Epithelial cell of proximal tubule (primary cell): Measurements from ENCODE around the gene SLC9A9. TPM values are rescaled to one million over a fixed set of nuclear protein-coding genes. Genes with fewer than 3 reads are reported as not detected.

Source experiments
- DNase-seq: peaks from one replicate; pipeline ENCODE4 v3.0.0-alpha.2; 2011; ENCODE audit warnings: low read depth
- H3K4me3 ChIP-seq: 2 replicates; pipeline ENCODE4 v1.5.1; 2011; ENCODE audit warnings: low read depth, mild to moderate bottlenecking, low read length
- total RNA-seq: library from RNA; depleted of rRNA; stranded (reverse); fragments of >200 nt; gene quantifications from 2 replicates; pipeline ENCODE4 v1.2.3, GENCODE V29; 2015
- TF ChIP-seq, protein P1 (sequence below): conservative IDR thresholded peaks from 2 replicates; pipeline ENCODE4 v1.5.1; 2012; ENCODE audit warnings: low read depth, mild to moderate bottlenecking, low read length

SLC9A9 gene
- total RNA-seq, 1 donor from 2014 or later: 0.17 TPM

DNA sequence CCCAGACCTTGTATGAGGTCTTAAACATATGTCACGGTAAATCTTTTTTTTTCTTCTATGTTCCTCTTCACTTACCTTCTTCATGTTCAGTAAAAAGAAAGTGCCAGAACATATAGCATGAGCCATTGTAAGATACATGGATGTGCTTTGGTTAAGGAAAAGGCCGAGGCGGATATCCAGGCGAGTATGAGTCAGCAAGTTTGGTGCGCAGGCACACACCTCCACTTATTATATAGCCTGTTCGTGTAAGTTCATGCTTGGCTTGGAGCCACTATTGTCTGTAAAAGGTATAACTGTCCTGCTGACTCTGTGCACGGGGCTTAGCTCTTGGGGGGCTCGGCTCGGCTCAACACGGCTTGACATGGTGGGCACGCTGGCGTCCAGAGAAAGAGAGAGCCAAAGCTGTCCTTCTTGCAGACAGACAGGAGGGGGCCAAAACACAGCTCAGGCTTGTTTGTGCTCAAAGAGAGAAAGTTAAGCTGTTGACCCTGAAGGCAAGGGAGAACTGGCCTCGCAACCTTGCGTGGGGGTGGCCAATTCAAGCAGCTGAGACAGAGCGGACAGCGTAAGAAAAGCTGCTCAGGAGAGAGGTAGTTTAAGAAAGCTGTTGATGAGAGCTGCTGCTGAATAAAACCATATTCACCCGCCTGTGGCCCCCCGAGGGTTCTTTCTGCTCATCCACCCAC is 251.2 kb downstream of the SLC9A9 start:
- H3K4me3 ChIP-seq: no peak overlapping the region
- DNase-seq: no peak
- TF ChIP-seq, protein P1, sequence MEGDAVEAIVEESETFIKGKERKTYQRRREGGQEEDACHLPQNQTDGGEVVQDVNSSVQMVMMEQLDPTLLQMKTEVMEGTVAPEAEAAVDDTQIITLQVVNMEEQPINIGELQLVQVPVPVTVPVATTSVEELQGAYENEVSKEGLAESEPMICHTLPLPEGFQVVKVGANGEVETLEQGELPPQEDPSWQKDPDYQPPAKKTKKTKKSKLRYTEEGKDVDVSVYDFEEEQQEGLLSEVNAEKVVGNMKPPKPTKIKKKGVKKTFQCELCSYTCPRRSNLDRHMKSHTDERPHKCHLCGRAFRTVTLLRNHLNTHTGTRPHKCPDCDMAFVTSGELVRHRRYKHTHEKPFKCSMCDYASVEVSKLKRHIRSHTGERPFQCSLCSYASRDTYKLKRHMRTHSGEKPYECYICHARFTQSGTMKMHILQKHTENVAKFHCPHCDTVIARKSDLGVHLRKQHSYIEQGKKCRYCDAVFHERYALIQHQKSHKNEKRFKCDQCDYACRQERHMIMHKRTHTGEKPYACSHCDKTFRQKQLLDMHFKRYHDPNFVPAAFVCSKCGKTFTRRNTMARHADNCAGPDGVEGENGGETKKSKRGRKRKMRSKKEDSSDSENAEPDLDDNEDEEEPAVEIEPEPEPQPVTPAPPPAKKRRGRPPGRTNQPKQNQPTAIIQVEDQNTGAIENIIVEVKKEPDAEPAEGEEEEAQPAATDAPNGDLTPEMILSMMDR: no peak

- no peak overlapping the region for H3K4me3 ChIP-seq
- TF ChIP-seq, protein P1: no peak
- DNase-seq: no peak
Measured at GRCh38 chr3:143595456-143596077, 252.7 kb downstream of the SLC9A9 start.

- no peak for DNase-seq
- TF ChIP-seq, protein P1: no peak
- H3K4me3 ChIP-seq: no peak overlapping the region
Measured at GRCh38 chr3:143594206-143594605, 254.1 kb downstream of the SLC9A9 start.

DNA sequence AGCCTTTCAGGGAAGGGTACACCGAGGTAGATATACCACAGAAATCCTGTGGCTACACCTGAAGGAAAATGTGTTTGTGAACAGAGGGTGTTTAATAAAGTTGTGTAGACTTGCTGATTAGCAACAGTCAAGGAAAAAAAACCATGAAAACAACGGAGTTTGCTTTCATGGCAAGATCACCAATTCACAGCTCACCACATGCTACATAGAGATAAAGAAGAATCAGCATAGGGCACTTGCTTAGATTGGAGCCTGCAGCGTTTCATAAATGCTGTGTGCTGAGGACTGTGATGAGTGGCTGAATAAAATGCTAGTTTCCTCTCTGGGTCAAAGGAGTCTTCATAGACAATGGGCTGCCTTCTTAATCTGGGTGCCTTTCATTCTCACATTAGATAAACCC is 257.6 kb downstream of the SLC9A9 start:
- H3K4me3 ChIP-seq: no peak overlapping the region
- TF ChIP-seq, protein P1: no peak

GRCh38 chr3:143586576-143586975 is 261.7 kb downstream of the SLC9A9 start:
- TF ChIP-seq, protein P1: no peak
- DNase-seq: no peak
- no peak overlapping the region for H3K4me3 ChIP-seq

More for the DNA sequence above, 257.6 kb downstream of the SLC9A9 start:
- DNase-seq: no peak

GRCh38 chr3:143585720-143586456 is 262.4 kb downstream of the SLC9A9 start:
- DNase-seq: no peak
- TF ChIP-seq, protein P1: no peak
- H3K4me3 ChIP-seq: no peak overlapping the region
